GM12878 (cell line): ENCODE results near the gene ADD1. TPM values are rescaled to one million over a fixed set of nuclear protein-coding genes. Genes with fewer than 3 reads are reported as not detected.

Source experiments
- ATAC-seq: fragments of 200-7000 bp; cut with Tn5 transposase; 3 replicates; pipeline ENCODE4 v1.9.1; 2020; ENCODE audit warnings: mild to moderate bottlenecking, moderate library complexity
- BruUV-seq: library from RNA; stranded (reverse); fragments of 400-500 nt; replicated peaks from 2 replicates; lab custom pipeline; 2021; lab: Mats Ljungman, UMichigan
- CTCF ChIA-PET: fragments of 300-600 bp; sonication (Branson Sonifier 250); formaldehyde crosslinking; extraction: SDS; loops from one replicate; lab custom pipeline; 2021; ENCODE audit warnings: inconsistent platforms; lab: Yijun Ruan, JAX
- POLR2A ChIA-PET: fragments of 350-600 bp; formaldehyde crosslinking; extraction: SDS; loops from one replicate; lab custom pipeline; 2021; ENCODE audit warnings: inconsistent platforms; lab: Charles Lee
- RAD21 ChIA-PET: fragments of 300-600 bp; sonication (Branson Sonifier 250); formaldehyde crosslinking; loops from one replicate; lab custom pipeline; 2023; ENCODE audit warnings: antibody characterized with exemption; ENCODE audit not compliant: unreplicated experiment; lab: Charles Lee
- SMC1A ChIA-PET: fragments of 300-600 bp; sonication (Branson Sonifier 250); formaldehyde crosslinking; loops from one replicate; lab custom pipeline; 2023; ENCODE audit not compliant: unreplicated experiment, uncharacterized antibody; lab: Charles Lee
- DNase-seq: peaks from one replicate; pipeline ENCODE4 v3.0.0-alpha.2; 2011; ENCODE audit warnings: low read depth, low spot score
- FAIRE-seq: peaks from 3 replicates; lab custom pipeline; 2011; peaks lifted over from hg19 to GRCh38; lab: Jason Lieb, UNC
- H2AFZ ChIP-seq: 2 replicates; pipeline ENCODE4 v1.6.0; 2011; ENCODE audit warnings: low read depth, low read length, control low read depth; ENCODE audit not compliant: control insufficient read depth
- H3K27ac ChIP-seq: 2 replicates; pipeline ENCODE4 v1.5.1; 2011; ENCODE audit warnings: control low read depth; ENCODE audit not compliant: control insufficient read depth, insufficient read depth
- H3K27me3 ChIP-seq, 2 experiments: replicated peaks in 1 of 2; 2 replicates each; pipeline versions ENCODE4 v1.6.0 to v1.6.1; 2011; ENCODE audit warnings: low read length in 1 of 2; ENCODE audit not compliant: control insufficient read depth in 2 of 2, insufficient read depth in 2 of 2
- H3K36me3 ChIP-seq, 2 experiments: 2 replicates each; pipeline ENCODE4 v1.5.1; 2011; ENCODE audit warnings: low read length in 1 of 2; ENCODE audit not compliant: control insufficient read depth in 2 of 2, insufficient read depth in 2 of 2
- H3K4me1 ChIP-seq: 2 replicates; pipeline ENCODE4 v1.6.1; 2011; ENCODE audit warnings: mild to moderate bottlenecking, low read length, moderate library complexity, mixed read lengths; ENCODE audit not compliant: control insufficient read depth, insufficient read depth
- H3K4me2 ChIP-seq: 2 replicates; pipeline ENCODE4 v1.6.0; 2011; ENCODE audit warnings: control low read depth; ENCODE audit not compliant: control insufficient read depth, insufficient read depth
- H3K4me3 ChIP-seq: fragments of 200-600 bp; sonication (generic); 2 replicates; pipeline ENCODE4 v1.5.1; 2016
- H3K79me2 ChIP-seq: 2 replicates; pipeline ENCODE4 v1.6.0; 2011; ENCODE audit warnings: low read length; ENCODE audit not compliant: control insufficient read depth, insufficient read depth
- H3K9ac ChIP-seq: 2 replicates; pipeline ENCODE4 v1.8.0; 2011; ENCODE audit warnings: low read length, control low read depth, mixed read lengths; ENCODE audit not compliant: control insufficient read depth, insufficient read depth
- H3K9me3 ChIP-seq: replicated peaks from 3 replicates; pipeline ENCODE4 v1.5.1; 2011; ENCODE audit warnings: mild to moderate bottlenecking, low read length; ENCODE audit not compliant: control insufficient read depth, insufficient read depth
- H4K20me1 ChIP-seq: 2 replicates; pipeline ENCODE4 v1.6.0; 2011; ENCODE audit not compliant: control insufficient read depth, insufficient read depth
- EZH2 ChIP-seq: IDR thresholded peaks from 2 replicates; pipeline ENCODE4 v1.6.1; 2012; ENCODE audit warnings: low read depth, mild to moderate bottlenecking, control low read depth, inconsistent platforms, low read length, borderline replicate concordance; ENCODE audit not compliant: control insufficient read depth
- MEF2B ChIP-seq: fragments of 450-650 bp; IDR thresholded peaks from 2 replicates; pipeline ENCODE4 v1.6.1; 2018; ENCODE audit warnings: mild to moderate bottlenecking, moderate library complexity; ENCODE audit not compliant: partially characterized antibody, poor library complexity, severe bottlenecking
- MTA2 ChIP-seq: fragments of 450-650 bp; IDR thresholded peaks from 2 replicates; pipeline ENCODE4 v1.6.1; 2016; ENCODE audit warnings: low read depth, mild to moderate bottlenecking, moderate library complexity
- NR2C2 ChIP-seq: IDR thresholded peaks from 2 replicates; pipeline ENCODE4 v1.6.1; 2011; ENCODE audit warnings: borderline replicate concordance, low read depth; ENCODE audit not compliant: control insufficient read depth, insufficient read length
- PAX5 ChIP-seq: IDR thresholded peaks from 2 replicates; pipeline ENCODE4 v1.6.1; 2011; ENCODE audit warnings: low read depth, low read length, borderline replicate concordance
- SREBF1 ChIP-seq: IDR thresholded peaks from 2 replicates; pipeline ENCODE4 v1.6.1; 2012; ENCODE audit warnings: mild to moderate bottlenecking, low read length
- WGBS: methylation state at CpG from one replicate; pipeline ENCODE4 v1.1.6; 2016; ENCODE audit warnings: low lambda C conversion rate; ENCODE audit not compliant: insufficient replicate concordance, insufficient coverage; ENCODE audit errors: missing lambda C conversion rate; 5-methylcytosine and 5-hydroxymethylcytosine counted together
- in situ Hi-C: fragments of 300-500 bp; cut with MboI; formaldehyde crosslinking; loops from 9 replicates; pipeline ENCODE4 v1.14.3; 2018; ENCODE audit warnings: mixed read lengths
- intact Hi-C: fragments of 100-400 bp; cut with micrococcal nuclease; formaldehyde crosslinking; loops from one replicate; pipeline ENCODE4 v1.14.2; 2022; ENCODE audit not compliant: unreplicated experiment
- polyA plus RNA-seq, 11 experiments: library from polyadenylated mRNA; depleted of rRNA in 4 of 11; unstranded in 6 of 11; stranded (reverse) in 5 of 11; fragments of >200 nt; fragmentation: Nextera tagmentation in 4 of 11; fragmentation: Illumina TruSeq in 1 of 11; extraction: Ambion mirVana in 4 of 11; extraction: Trizol in 1 of 11; gene quantifications; 1 replicate in 1 of 11; 2 replicates in 10 of 11; pipeline versions ENCODE4 v1.2.1 to v1.2.3, GENCODE V29; 2011 to 2016; ENCODE audit warnings: inconsistent platforms in 2 of 11, missing spikeins in 2 of 11, low read depth in 1 of 11
- total RNA-seq, 4 experiments: library from RNA; depleted of rRNA in 3 of 4; stranded (reverse); fragments of >200 nt in 3 of 4; fragmentation: Illumina TruSeq in 1 of 4; extraction: Trizol in 1 of 4; gene quantifications; 2 replicates each; pipeline versions ENCODE4 v1.2.1 to v1.2.3, GENCODE V29; 2013 to 2021
- TF ChIP-seq, protein P1 (sequence below): fragments of 450-650 bp; IDR thresholded peaks from 2 replicates; pipeline ENCODE4 v1.6.1; 2016; ENCODE audit warnings: mild to moderate bottlenecking
- TF ChIP-seq, protein P2 (sequence below): fragments of 450-650 bp; IDR thresholded peaks from 2 replicates; pipeline ENCODE4 v1.6.1; 2017; ENCODE audit warnings: mild to moderate bottlenecking, moderate library complexity
- TF ChIP-seq, protein P3 (sequence below): IDR thresholded peaks from 2 replicates; pipeline ENCODE4 v1.6.1; 2012; ENCODE audit warnings: mild to moderate bottlenecking, low read depth, low read length
- TF ChIP-seq, protein P4 (sequence below): IDR thresholded peaks from 2 replicates; pipeline ENCODE4 v1.6.1; 2011; ENCODE audit warnings: mild to moderate bottlenecking, low read depth, low read length, moderate library complexity; ENCODE audit not compliant: insufficient replicate concordance

The ADD1 gene
- total and polyA plus RNA-seq, 10 of the 15 experiments (the other 5 are each of a cell fraction or from before 2014, with no cell fraction given), result 21.6 to 182 (median 105) TPM

DNA sequence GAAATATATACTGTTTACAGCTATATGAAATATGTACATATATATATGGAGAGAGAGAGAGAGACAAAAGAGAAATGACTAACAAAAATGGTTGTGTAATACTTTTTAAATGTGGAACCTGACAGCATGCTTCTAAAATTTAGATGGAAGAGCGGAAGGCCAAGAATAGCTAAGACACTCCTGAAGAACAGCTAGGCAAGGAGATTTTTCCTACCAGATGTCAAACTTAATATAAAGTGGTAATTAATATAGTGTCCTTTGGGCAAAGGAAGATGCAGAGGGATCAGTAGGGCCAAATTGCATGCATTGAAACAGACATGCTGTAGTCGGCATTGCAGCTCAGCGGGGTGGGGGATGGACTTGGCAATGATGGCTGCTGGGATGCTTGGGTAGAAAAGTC is 45.2 kb downstream of the ADD1 start:
- Histone ChIP-seq H3K79me2 (no peaks in the 10 kb centered on the region), H3K4me2 (no peak overlapping the region), H3K4me1 (no peaks in the 10 kb centered on the region), H3K4me3 (no peak overlapping the region), H4K20me1 (no peaks in the 10 kb centered on the region), H3K9ac (no peak overlapping the region), H3K27ac (no peak overlapping the region), H3K27me3 (no peaks in the 10 kb centered on the region), H2AFZ (no peak overlapping the region), H3K36me3 (peaks cover 8 to 25% of the 10 kb centered on the region in 2 experiments), H3K9me3 (no peaks in the 10 kb centered on the region)
- 96% methylated on average over 3 of the region's 3 CpGs for WGBS
- ChIA-PET POLR2A (no interaction called here), CTCF (interaction anchor here (1.2 kb wide), 1 partner anchor 18 kb away, joined by 3 read pairs; no protein-coding TSS in a partner anchor), SMC1A (interaction anchor here (0.6 kb wide), 1 partner anchor 124 kb away, joined by 3 read pairs; no protein-coding TSS in a partner anchor), RAD21 (no interaction called here)
- BruUV-seq, result no TSS peak
- TF ChIP-seq PAX5 (no peak), MTA2 (no peak), EZH2 (no peak), MEF2B (no peak), NR2C2 (no peak), SREBF1 (no peak)
- TF ChIP-seq, protein P1, sequence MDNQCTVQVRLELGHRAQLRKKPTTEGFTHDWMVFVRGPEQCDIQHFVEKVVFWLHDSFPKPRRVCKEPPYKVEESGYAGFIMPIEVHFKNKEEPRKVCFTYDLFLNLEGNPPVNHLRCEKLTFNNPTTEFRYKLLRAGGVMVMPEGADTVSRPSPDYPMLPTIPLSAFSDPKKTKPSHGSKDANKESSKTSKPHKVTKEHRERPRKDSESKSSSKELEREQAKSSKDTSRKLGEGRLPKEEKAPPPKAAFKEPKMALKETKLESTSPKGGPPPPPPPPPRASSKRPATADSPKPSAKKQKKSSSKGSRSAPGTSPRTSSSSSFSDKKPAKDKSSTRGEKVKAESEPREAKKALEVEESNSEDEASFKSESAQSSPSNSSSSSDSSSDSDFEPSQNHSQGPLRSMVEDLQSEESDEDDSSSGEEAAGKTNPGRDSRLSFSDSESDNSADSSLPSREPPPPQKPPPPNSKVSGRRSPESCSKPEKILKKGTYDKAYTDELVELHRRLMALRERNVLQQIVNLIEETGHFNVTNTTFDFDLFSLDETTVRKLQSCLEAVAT, result no peak
- TF ChIP-seq, protein P2, sequence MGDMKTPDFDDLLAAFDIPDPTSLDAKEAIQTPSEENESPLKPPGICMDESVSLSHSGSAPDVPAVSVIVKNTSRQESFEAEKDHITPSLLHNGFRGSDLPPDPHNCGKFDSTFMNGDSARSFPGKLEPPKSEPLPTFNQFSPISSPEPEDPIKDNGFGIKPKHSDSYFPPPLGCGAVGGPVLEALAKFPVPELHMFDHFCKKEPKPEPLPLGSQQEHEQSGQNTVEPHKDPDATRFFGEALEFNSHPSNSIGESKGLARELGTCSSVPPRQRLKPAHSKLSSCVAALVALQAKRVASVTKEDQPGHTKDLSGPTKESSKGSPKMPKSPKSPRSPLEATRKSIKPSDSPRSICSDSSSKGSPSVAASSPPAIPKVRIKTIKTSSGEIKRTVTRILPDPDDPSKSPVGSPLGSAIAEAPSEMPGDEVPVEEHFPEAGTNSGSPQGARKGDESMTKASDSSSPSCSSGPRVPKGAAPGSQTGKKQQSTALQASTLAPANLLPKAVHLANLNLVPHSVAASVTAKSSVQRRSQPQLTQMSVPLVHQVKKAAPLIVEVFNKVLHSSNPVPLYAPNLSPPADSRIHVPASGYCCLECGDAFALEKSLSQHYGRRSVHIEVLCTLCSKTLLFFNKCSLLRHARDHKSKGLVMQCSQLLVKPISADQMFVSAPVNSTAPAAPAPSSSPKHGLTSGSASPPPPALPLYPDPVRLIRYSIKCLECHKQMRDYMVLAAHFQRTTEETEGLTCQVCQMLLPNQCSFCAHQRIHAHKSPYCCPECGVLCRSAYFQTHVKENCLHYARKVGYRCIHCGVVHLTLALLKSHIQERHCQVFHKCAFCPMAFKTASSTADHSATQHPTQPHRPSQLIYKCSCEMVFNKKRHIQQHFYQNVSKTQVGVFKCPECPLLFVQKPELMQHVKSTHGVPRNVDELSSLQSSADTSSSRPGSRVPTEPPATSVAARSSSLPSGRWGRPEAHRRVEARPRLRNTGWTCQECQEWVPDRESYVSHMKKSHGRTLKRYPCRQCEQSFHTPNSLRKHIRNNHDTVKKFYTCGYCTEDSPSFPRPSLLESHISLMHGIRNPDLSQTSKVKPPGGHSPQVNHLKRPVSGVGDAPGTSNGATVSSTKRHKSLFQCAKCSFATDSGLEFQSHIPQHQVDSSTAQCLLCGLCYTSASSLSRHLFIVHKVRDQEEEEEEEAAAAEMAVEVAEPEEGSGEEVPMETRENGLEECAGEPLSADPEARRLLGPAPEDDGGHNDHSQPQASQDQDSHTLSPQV, result no peak
- TF ChIP-seq, protein P3, sequence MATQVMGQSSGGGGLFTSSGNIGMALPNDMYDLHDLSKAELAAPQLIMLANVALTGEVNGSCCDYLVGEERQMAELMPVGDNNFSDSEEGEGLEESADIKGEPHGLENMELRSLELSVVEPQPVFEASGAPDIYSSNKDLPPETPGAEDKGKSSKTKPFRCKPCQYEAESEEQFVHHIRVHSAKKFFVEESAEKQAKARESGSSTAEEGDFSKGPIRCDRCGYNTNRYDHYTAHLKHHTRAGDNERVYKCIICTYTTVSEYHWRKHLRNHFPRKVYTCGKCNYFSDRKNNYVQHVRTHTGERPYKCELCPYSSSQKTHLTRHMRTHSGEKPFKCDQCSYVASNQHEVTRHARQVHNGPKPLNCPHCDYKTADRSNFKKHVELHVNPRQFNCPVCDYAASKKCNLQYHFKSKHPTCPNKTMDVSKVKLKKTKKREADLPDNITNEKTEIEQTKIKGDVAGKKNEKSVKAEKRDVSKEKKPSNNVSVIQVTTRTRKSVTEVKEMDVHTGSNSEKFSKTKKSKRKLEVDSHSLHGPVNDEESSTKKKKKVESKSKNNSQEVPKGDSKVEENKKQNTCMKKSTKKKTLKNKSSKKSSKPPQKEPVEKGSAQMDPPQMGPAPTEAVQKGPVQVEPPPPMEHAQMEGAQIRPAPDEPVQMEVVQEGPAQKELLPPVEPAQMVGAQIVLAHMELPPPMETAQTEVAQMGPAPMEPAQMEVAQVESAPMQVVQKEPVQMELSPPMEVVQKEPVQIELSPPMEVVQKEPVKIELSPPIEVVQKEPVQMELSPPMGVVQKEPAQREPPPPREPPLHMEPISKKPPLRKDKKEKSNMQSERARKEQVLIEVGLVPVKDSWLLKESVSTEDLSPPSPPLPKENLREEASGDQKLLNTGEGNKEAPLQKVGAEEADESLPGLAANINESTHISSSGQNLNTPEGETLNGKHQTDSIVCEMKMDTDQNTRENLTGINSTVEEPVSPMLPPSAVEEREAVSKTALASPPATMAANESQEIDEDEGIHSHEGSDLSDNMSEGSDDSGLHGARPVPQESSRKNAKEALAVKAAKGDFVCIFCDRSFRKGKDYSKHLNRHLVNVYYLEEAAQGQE, result no peak
- TF ChIP-seq, protein P4, sequence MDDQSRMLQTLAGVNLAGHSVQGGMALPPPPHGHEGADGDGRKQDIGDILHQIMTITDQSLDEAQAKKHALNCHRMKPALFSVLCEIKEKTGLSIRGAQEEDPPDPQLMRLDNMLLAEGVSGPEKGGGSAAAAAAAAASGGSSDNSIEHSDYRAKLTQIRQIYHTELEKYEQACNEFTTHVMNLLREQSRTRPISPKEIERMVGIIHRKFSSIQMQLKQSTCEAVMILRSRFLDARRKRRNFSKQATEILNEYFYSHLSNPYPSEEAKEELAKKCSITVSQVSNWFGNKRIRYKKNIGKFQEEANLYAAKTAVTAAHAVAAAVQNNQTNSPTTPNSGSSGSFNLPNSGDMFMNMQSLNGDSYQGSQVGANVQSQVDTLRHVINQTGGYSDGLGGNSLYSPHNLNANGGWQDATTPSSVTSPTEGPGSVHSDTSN, result no peak
- in situ Hi-C loops, result no loop called here
- intact Hi-C loops, result no loop called here
- no peak for DNase-seq
- no peak for FAIRE-seq
- ATAC-seq, result no peak
